ENCODE data around the gene ATP4A.

- TF ChIP-seq CTCF (IDR thresholded peaks at IDR 0.05) (no peak), POLR2A (IDR thresholded peaks at IDR 0.05) (no peak)
These were observed 15.2 kb upstream of the ATP4A start for GRCh38 chr19:35578707-35579106.
